Heart left ventricle (tissue), 13 donors: ENCODE results near the gene MYO7A.

Experiments
- CTCF ChIP-seq, 12 donors: fragments of 200-600 bp; sonication (generic) in 4 of 12; IDR thresholded peaks; one replicate each; pipeline versions ENCODE4 v1.5.0 to v1.8.0; 2018 to 2022; ENCODE audit warnings: antibody characterized with exemption in 12 of 12, mild to moderate bottlenecking in 5 of 12
- POLR2A ChIP-seq, 2 donors: fragments of 450-650 bp; IDR thresholded peaks; one replicate each; pipeline ENCODE4 v1.6.1; 2017; ENCODE audit warnings: antibody characterized with exemption in 2 of 2, mild to moderate bottlenecking in 2 of 2, moderate library complexity in 2 of 2
- donor health status: ischemic (EF 13 %, LVEDD 7.1; RV severe dilation, severe dysfunction).
- donor health status: DM: no; HTN: yes; CAD: no.
- donor health status: DM: no; HTN: no; CAD: no.
- donor health status: ischemic (EF 25% LVEDD 6.9; RV normal size, moderate dysfunction).
- donor health status: ischemic (EF 25% LVEDD 5.7; RV mildly dilated, moderate dysfunction).
- donor health status: ischemic (EF 35%, LVEDD 5.7; RV mildly dilated, moderate dysfunction).
- donor health status: nonischemic (EF 11% LVEDD 7.7; RV severe dilation, severe dysfunction).
- donor health status: DM: yes; HTN: yes; CAD: no.
- donor health status: PGD.
- donor health status: ischemic (EF 29% LVEDD 5.4; RV normal size, mild dysfunction).
- donor health status: nonischemic (EF 23%, LVEDD 6.1; RV moderate dilation, normal function).

GRCh38 chr11:77187776-77188632, 60.0 kb downstream of the MYO7A start:
- TF ChIP-seq POLR2A (IDR thresholded peaks at IDR 0.05), result no peak
- TF ChIP-seq CTCF (IDR thresholded peaks at IDR 0.05), result peak; percentile 79 to 93 (median 90)
